Trophoblast cell (in vitro differentiated cells and primary cell): ENCODE results near the gene CEP250.

Source experiments
- DNase-seq, 2 donors: peaks; one replicate each; pipeline ENCODE4 v3.0.0-alpha.2; 2016
- H2AFZ ChIP-seq: 2 replicates; pipeline ENCODE4 v1.6.1; 2013; ENCODE audit warnings: low read length, moderate library complexity, mild to moderate bottlenecking; ENCODE audit not compliant: insufficient read depth, poor library complexity
- H2AK5ac ChIP-seq: 2 replicates; pipeline ENCODE4 v1.6.1; 2013; ENCODE audit warnings: mild to moderate bottlenecking, low read length
- H2BK120ac ChIP-seq: 2 replicates; pipeline ENCODE4 v1.6.1; 2013; ENCODE audit warnings: low read length, mild to moderate bottlenecking, moderate library complexity; ENCODE audit not compliant: insufficient read depth, poor library complexity
- H2BK12ac ChIP-seq: 2 replicates; pipeline ENCODE4 v1.6.1; 2013; ENCODE audit warnings: mild to moderate bottlenecking, low read length, moderate library complexity
- H2BK5ac ChIP-seq: 2 replicates; pipeline ENCODE4 v1.6.1; 2013; ENCODE audit warnings: low read length, low read depth, moderate library complexity, mild to moderate bottlenecking; ENCODE audit not compliant: poor library complexity
- H3K14ac ChIP-seq: 2 replicates; pipeline ENCODE4 v1.6.1; 2013; ENCODE audit warnings: mild to moderate bottlenecking, low read length
- H3K18ac ChIP-seq: 2 replicates; pipeline ENCODE4 v1.6.1; 2013; ENCODE audit warnings: mild to moderate bottlenecking, low read length
- H3K23ac ChIP-seq: 2 replicates; pipeline ENCODE4 v1.6.1; 2013; ENCODE audit warnings: low read length
- H3K27ac ChIP-seq: 2 replicates; pipeline ENCODE4 v1.5.1; 2013; ENCODE audit warnings: low read depth, mild to moderate bottlenecking, inconsistent platforms, low read length, moderate library complexity
- H3K27me3 ChIP-seq: 2 replicates; pipeline ENCODE4 v1.6.1; 2013; ENCODE audit warnings: inconsistent platforms, mild to moderate bottlenecking, low read length, moderate library complexity; ENCODE audit not compliant: insufficient read depth
- H3K36me3 ChIP-seq, 2 experiments: 1 replicate in 1 of 2; 2 replicates in 1 of 2; pipeline ENCODE4 v1.6.1; 2013; ENCODE audit warnings: low read length in 2 of 2, mild to moderate bottlenecking in 2 of 2, moderate library complexity in 1 of 2; ENCODE audit not compliant: insufficient read depth in 2 of 2, control insufficient read depth in 1 of 2
- H3K4ac ChIP-seq: 2 replicates; pipeline ENCODE4 v1.6.1; 2013; ENCODE audit warnings: low read depth, mild to moderate bottlenecking, low read length, moderate library complexity
- H3K4me1 ChIP-seq, 2 experiments: 1 replicate in 1 of 2; 2 replicates in 1 of 2; pipeline ENCODE4 v1.6.1; 2013; ENCODE audit warnings: low read length in 2 of 2, mild to moderate bottlenecking in 2 of 2, moderate library complexity in 1 of 2; ENCODE audit not compliant: insufficient read depth in 2 of 2, control insufficient read depth in 1 of 2
- H3K4me2 ChIP-seq: 2 replicates; pipeline ENCODE4 v1.6.1; 2013; ENCODE audit warnings: inconsistent platforms, mild to moderate bottlenecking, low read length, moderate library complexity
- H3K4me3 ChIP-seq: 2 replicates; pipeline ENCODE4 v1.5.1; 2013; ENCODE audit warnings: mild to moderate bottlenecking, low read depth, low read length, inconsistent platforms
- H3K79me1 ChIP-seq: one replicate; pipeline ENCODE4 v1.6.1; 2013; ENCODE audit warnings: low read length
- H3K79me2 ChIP-seq: 2 replicates; pipeline ENCODE4 v1.6.1; 2013; ENCODE audit warnings: low read length, mild to moderate bottlenecking; ENCODE audit not compliant: control insufficient read depth, insufficient read depth, poor library complexity
- H3K9ac ChIP-seq: 2 replicates; pipeline ENCODE4 v1.6.1; 2013; ENCODE audit warnings: mild to moderate bottlenecking, low read length
- H3K9me3 ChIP-seq: 2 replicates; pipeline ENCODE4 v1.6.1; 2013; ENCODE audit warnings: low read depth, mild to moderate bottlenecking, control low read depth, inconsistent platforms, low read length; ENCODE audit not compliant: insufficient read depth
- H4K12ac ChIP-seq: 2 replicates; pipeline ENCODE4 v1.6.1; 2013; ENCODE audit warnings: low read depth, mild to moderate bottlenecking, low read length, moderate library complexity
- H4K8ac ChIP-seq: 2 replicates; pipeline ENCODE4 v1.6.1; 2013; ENCODE audit warnings: low read depth, mild to moderate bottlenecking, low read length, moderate library complexity
- H4K91ac ChIP-seq: one replicate; pipeline ENCODE4 v1.6.1; 2013; ENCODE audit warnings: low read depth, mild to moderate bottlenecking, low read length, moderate library complexity
- WGBS: extraction: QIAGEN DNeasy Blood & Tissue Kit; methylation state at CpG from one replicate; pipeline ENCODE4 v1.1.7; 2013; ENCODE audit warnings: missing lambda C conversion rate; ENCODE audit not compliant: insufficient read length, insufficient coverage; ENCODE audit errors: extremely low coverage; 5-methylcytosine and 5-hydroxymethylcytosine counted together

Gene CEP250

GRCh38 chr20:35497780-35498189 lies 42.4 kb downstream of the CEP250 start:
- H3K27ac ChIP-seq = no peak overlapping the region
- no peaks in the 10 kb centered on the region for H3K4me1 ChIP-seq
- no peak overlapping the region for H2AFZ ChIP-seq
- no CpG with 5 or more reads among the region's 9 CpGs for WGBS
- no peak overlapping the region for H2BK5ac ChIP-seq
- no peak overlapping the region for H3K23ac ChIP-seq
- H3K18ac ChIP-seq = no peak overlapping the region
- H3K36me3 ChIP-seq = peaks cover 47 to 66% of the 10 kb centered on the region in 2 experiments
- H3K79me1 ChIP-seq = no peaks in the 10 kb centered on the region
- peaks cover 2% of the 10 kb centered on the region for H3K9me3 ChIP-seq
- H3K14ac ChIP-seq = no peak overlapping the region
- no peak overlapping the region for H3K9ac ChIP-seq
- H4K12ac ChIP-seq = no peak overlapping the region
- no peak for DNase-seq
- no peak overlapping the region for H3K4me2 ChIP-seq
- no peaks in the 10 kb centered on the region for H3K79me2 ChIP-seq
- H3K4ac ChIP-seq = no peak overlapping the region
- no peak overlapping the region for H4K8ac ChIP-seq
- H3K4me3 ChIP-seq = no peak overlapping the region
- no peak overlapping the region for H2BK120ac ChIP-seq
- H2AK5ac ChIP-seq = no peak overlapping the region
- no peaks in the 10 kb centered on the region for H3K27me3 ChIP-seq
- H2BK12ac ChIP-seq = no peak overlapping the region
- H4K91ac ChIP-seq = no peak overlapping the region

DNA sequence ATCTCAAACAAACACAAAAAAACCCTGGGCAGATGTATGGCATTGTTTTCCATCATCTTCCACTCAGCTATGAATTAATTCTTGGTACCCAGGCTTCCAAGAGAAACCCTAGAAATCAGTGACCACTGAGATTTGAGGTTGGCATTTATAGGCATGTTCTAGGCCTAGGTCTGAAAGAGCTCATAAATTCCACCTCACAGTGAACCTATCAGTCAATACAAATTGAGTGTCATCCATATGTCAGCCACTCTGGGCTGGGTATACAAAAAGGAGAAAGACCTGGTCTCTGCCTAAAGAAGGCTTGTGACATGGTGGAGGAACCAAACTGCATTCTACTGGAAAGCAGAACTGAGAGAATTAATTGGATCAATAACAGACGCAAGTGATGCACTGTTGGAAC lies 43.9 kb downstream of the CEP250 start:
- no peak overlapping the region for H3K27ac ChIP-seq

GRCh38 chr20:35502352-35502751 lies 47.0 kb downstream of the CEP250 start:
- H3K14ac ChIP-seq = no peak overlapping the region
- WGBS = no CpG with 5 or more reads among the region's 8 CpGs

More for the DNA sequence above, 43.9 kb downstream of the CEP250 start:
- Histone ChIP-seq H3K23ac (no peak overlapping the region), H3K9me3 (peaks cover 2% of the 10 kb centered on the region), H3K9ac (no peak overlapping the region), H4K8ac (no peak overlapping the region), H3K4me2 (no peak overlapping the region), H4K12ac (no peak overlapping the region), H2AK5ac (no peak overlapping the region), H4K91ac (no peak overlapping the region), H3K4ac (no peak overlapping the region), H3K14ac (no peak overlapping the region), H2BK120ac (no peak overlapping the region), H3K36me3 (peaks cover 53 to 72% of the 10 kb centered on the region in 2 experiments), H3K79me2 (no peaks in the 10 kb centered on the region), H3K18ac (no peak overlapping the region), H3K4me1 (no peaks in the 10 kb centered on the region), H3K4me3 (no peak overlapping the region), H2AFZ (no peak overlapping the region), H3K79me1 (no peaks in the 10 kb centered on the region), H3K27me3 (no peaks in the 10 kb centered on the region), H2BK5ac (no peak overlapping the region), H2BK12ac (no peak overlapping the region)
- WGBS = no CpG with 5 or more reads among the region's 1 CpG
- no peak for DNase-seq

GRCh38 chr20:35503281-35503680 lies 47.9 kb downstream of the CEP250 start:
- no peak overlapping the region for H3K4me3 ChIP-seq
- no peak overlapping the region for H2BK5ac ChIP-seq
- H3K27me3 ChIP-seq = no peaks in the 10 kb centered on the region
- no peak overlapping the region for H3K27ac ChIP-seq
- H3K4ac ChIP-seq = no peak overlapping the region
- H3K79me2 ChIP-seq = no peaks in the 10 kb centered on the region
- H3K79me1 ChIP-seq = no peaks in the 10 kb centered on the region
- H2AFZ ChIP-seq = no peak overlapping the region
- DNase-seq = no peak
- H3K9me3 ChIP-seq = no peaks in the 10 kb centered on the region
- no peak overlapping the region for H3K18ac ChIP-seq
- H2BK120ac ChIP-seq = no peak overlapping the region
- H3K4me2 ChIP-seq = no peak overlapping the region
- H3K23ac ChIP-seq = no peak overlapping the region
- H3K4me1 ChIP-seq = no peaks in the 10 kb centered on the region
- no peak overlapping the region for H2BK12ac ChIP-seq
- H3K14ac ChIP-seq = no peak overlapping the region
- H2AK5ac ChIP-seq = no peak overlapping the region
- no peak overlapping the region for H3K9ac ChIP-seq
- H3K36me3 ChIP-seq = peaks cover 51 to 63% of the 10 kb centered on the region in 2 experiments
- no CpG with 5 or more reads among the region's 10 CpGs for WGBS
- no peak overlapping the region for H4K91ac ChIP-seq
- H4K8ac ChIP-seq = no peak overlapping the region
- H4K12ac ChIP-seq = no peak overlapping the region

More at GRCh38 chr20:35502352-35502751, 47.0 kb downstream of the CEP250 start:
- DNase-seq = no peak
- Histone ChIP-seq H3K23ac (no peak overlapping the region), H3K79me2 (no peaks in the 10 kb centered on the region), H2BK120ac (no peak overlapping the region), H2AFZ (no peak overlapping the region), H3K4me1 (no peaks in the 10 kb centered on the region), H4K8ac (no peak overlapping the region), H3K27me3 (no peaks in the 10 kb centered on the region), H2BK12ac (no peak overlapping the region), H3K36me3 (peaks cover 51 to 65% of the 10 kb centered on the region in 2 experiments), H3K18ac (no peak overlapping the region), H3K4me2 (no peak overlapping the region), H2BK5ac (no peak overlapping the region), H3K9ac (no peak overlapping the region), H3K27ac (no peak overlapping the region), H2AK5ac (no peak overlapping the region), H3K79me1 (no peaks in the 10 kb centered on the region), H4K91ac (no peak overlapping the region), H3K4ac (no peak overlapping the region), H3K4me3 (no peak overlapping the region), H3K9me3 (no peaks in the 10 kb centered on the region), H4K12ac (no peak overlapping the region)
